HepG2 (cell line): ENCODE results near the gene EDN2. TPM values are rescaled to one million over a fixed set of nuclear protein-coding genes. Genes with fewer than 3 reads are reported as not detected.

Source experiments
- ATAC-seq: fragments of 200-7000 bp; cut with Tn5 transposase; 3 replicates; pipeline ENCODE4 v1.9.1; 2020; ENCODE audit warnings: mild to moderate bottlenecking, moderate library complexity
- BruUV-seq: library from RNA; stranded (reverse); fragments of 400-500 nt; replicated peaks from 2 replicates; lab custom pipeline; 2021; lab: Mats Ljungman, UMichigan
- CTCF ChIA-PET: fragments of 300-600 bp; formaldehyde crosslinking; extraction: SDS; loops from one replicate; lab custom pipeline; 2021; ENCODE audit warnings: low total read pairs, inconsistent platforms, low intra/inter-chr PET ratio; lab: Yijun Ruan, JAX
- POLR2A ChIA-PET: fragments of 350-600 bp; sonication (Branson Sonifier 250); formaldehyde crosslinking; loops from one replicate; lab custom pipeline; 2020; ENCODE audit warnings: antibody characterized with exemption, inconsistent platforms; lab: Yijun Ruan, JAX
- DNase-seq: peaks from one replicate; pipeline ENCODE4 v3.0.0-alpha.2; 2015; ENCODE audit warnings: low spot score
- FAIRE-seq: peaks from 3 replicates; lab custom pipeline; 2011; peaks lifted over from hg19 to GRCh38; lab: Jason Lieb, UNC
- H2AFZ ChIP-seq: one replicate; pipeline ENCODE4 v1.6.1; 2011; ENCODE audit warnings: low read length, inconsistent platforms
- H3K27ac ChIP-seq: fragments of 300-600 bp; 3 replicates; pipeline ENCODE4 v1.8.0; 2011; ENCODE audit warnings: mixed run types, mild to moderate bottlenecking, mixed read lengths, low read length, inconsistent platforms; ENCODE audit not compliant: insufficient read depth; ENCODE audit errors: extremely low read length
- H3K27me3 ChIP-seq, 2 experiments: fragments of 200-600 bp in 1 of 2; 2 replicates in 1 of 2; 3 replicates in 1 of 2; pipeline versions ENCODE4 v1.6.0 to v1.8.0; 2011; ENCODE audit warnings: low read length in 2 of 2, mild to moderate bottlenecking in 2 of 2, moderate library complexity in 2 of 2, inconsistent platforms in 1 of 2; ENCODE audit not compliant: insufficient read depth in 2 of 2, control insufficient read depth in 1 of 2
- H3K36me3 ChIP-seq, 2 experiments: fragments of 200-600 bp in 1 of 2; replicated peaks in 1 of 2; 2 replicates in 1 of 2; 3 replicates in 1 of 2; pipeline versions ENCODE4 v1.5.1 to v1.8.0; 2011; ENCODE audit warnings: low read length in 2 of 2, inconsistent platforms in 1 of 2; ENCODE audit not compliant: insufficient read depth in 2 of 2, control insufficient read depth in 1 of 2
- H3K4me1 ChIP-seq: 2 replicates; pipeline ENCODE4 v1.5.1; 2012; ENCODE audit warnings: low read length, inconsistent platforms; ENCODE audit not compliant: insufficient read depth
- H3K4me2 ChIP-seq: 2 replicates; pipeline ENCODE4 v1.6.0; 2011; ENCODE audit warnings: low read depth, low read length, inconsistent platforms
- H3K4me3 ChIP-seq, 3 experiments: fragments of 200-600 bp in 1 of 3; sonication (generic), shearing (Covaris generic) in 1 of 3; replicated peaks in 1 of 3; 2 replicates each; pipeline ENCODE4 v1.5.1; 2011 to 2016; ENCODE audit warnings: low read length in 3 of 3, inconsistent platforms in 2 of 3, low read depth in 2 of 3, mild to moderate bottlenecking in 2 of 3, control low read depth in 1 of 3, mixed read lengths in 1 of 3; ENCODE audit not compliant: insufficient read depth in 1 of 3
- H3K79me2 ChIP-seq: one replicate; pipeline ENCODE4 v1.6.1; 2011; ENCODE audit warnings: low read length, inconsistent platforms; ENCODE audit not compliant: insufficient read depth
- H3K9ac ChIP-seq: 2 replicates; pipeline ENCODE4 v1.6.0; 2011; ENCODE audit warnings: mild to moderate bottlenecking, low read depth, low read length, inconsistent platforms; ENCODE audit not compliant: insufficient read depth
- H3K9me3 ChIP-seq: 2 replicates; pipeline ENCODE4 v1.5.1; 2012; ENCODE audit warnings: mild to moderate bottlenecking, low read length
- H4K20me1 ChIP-seq: 2 replicates; pipeline ENCODE4 v1.6.0; 2011; ENCODE audit warnings: inconsistent platforms, mild to moderate bottlenecking, low read length, moderate library complexity; ENCODE audit not compliant: insufficient read depth
- DMAP1 ChIP-seq: IDR thresholded peaks from 2 replicates; pipeline ENCODE4 v1.6.1; 2016
- EHMT2 ChIP-seq: fragments of 200-600 bp; sonication (generic); IDR thresholded peaks from 2 replicates; pipeline ENCODE4 v1.7.0; 2017; ENCODE audit warnings: antibody characterized with exemption, low read depth, low read length, borderline replicate concordance
- GLI4 ChIP-seq: sonication (generic); formaldehyde crosslinking; IDR thresholded peaks from 2 replicates; pipeline ENCODE4 v1.5.1; 2020; ENCODE audit warnings: missing genetic modification reagents, mild to moderate bottlenecking, moderate library complexity, borderline replicate concordance
- MTA1 ChIP-seq: sonication (generic); formaldehyde crosslinking; IDR thresholded peaks from 2 replicates; pipeline ENCODE4 v1.4.0; 2020; ENCODE audit warnings: missing genetic modification reagents, mild to moderate bottlenecking, borderline replicate concordance
- POLR2AphosphoS5 ChIP-seq: IDR thresholded peaks from 2 replicates; pipeline ENCODE4 v1.6.1; 2012; ENCODE audit warnings: low read depth, low read length
- SETDB1 ChIP-seq: sonication (generic); formaldehyde crosslinking; IDR thresholded peaks from 2 replicates; pipeline ENCODE4 v1.5.1; 2020; ENCODE audit warnings: missing genetic modification reagents, mild to moderate bottlenecking, borderline replicate concordance
- SP140L ChIP-seq: sonication (generic); formaldehyde crosslinking; IDR thresholded peaks from 2 replicates; pipeline ENCODE4 v1.4.0; 2020; ENCODE audit warnings: missing genetic modification reagents, borderline replicate concordance
- ZIK1 ChIP-seq: sonication (generic); formaldehyde crosslinking; IDR thresholded peaks from 2 replicates; pipeline ENCODE4 v1.5.0; 2020; ENCODE audit warnings: mild to moderate bottlenecking, low read depth, missing genetic modification reagents, borderline replicate concordance
- ZNF230 ChIP-seq: sonication (generic); formaldehyde crosslinking; IDR thresholded peaks from 2 replicates; pipeline ENCODE4 v1.4.0; 2020; ENCODE audit warnings: mild to moderate bottlenecking, missing genetic modification reagents
- ZNF296 ChIP-seq: sonication (generic); formaldehyde crosslinking; conservative IDR thresholded peaks from 2 replicates; pipeline ENCODE4 v1.5.0; 2020; ENCODE audit warnings: mild to moderate bottlenecking, missing genetic modification reagents
- ZNF644 ChIP-seq: IDR thresholded peaks from 2 replicates; pipeline ENCODE4 v1.6.1; 2016; ENCODE audit warnings: low read depth
- WGBS: methylation state at CpG from one replicate; pipeline ENCODE4 v1.1.6; 2017; ENCODE audit warnings: low lambda C conversion rate; 5-methylcytosine and 5-hydroxymethylcytosine counted together
- in situ Hi-C: cut with HindIII; loops from 2 replicates; pipeline ENCODE4 v1.10.0; 2017; ENCODE audit warnings: low pct_unique_long_range_greater_than_20kb; ENCODE audit not compliant: extremely low pct_ligation_motif_present
- intact Hi-C: fragments of 100-400 bp; cut with micrococcal nuclease; formaldehyde crosslinking; loops from one replicate; pipeline ENCODE4 v1.10.0; 2022; ENCODE audit not compliant: unreplicated experiment
- polyA plus RNA-seq, 8 experiments: library from polyadenylated mRNA; depleted of rRNA in 3 of 8; stranded (reverse) in 7 of 8; unstranded in 1 of 8; fragments of >200 nt; fragmentation: Illumina TruSeq in 4 of 8; extraction: Trizol in 4 of 8; gene quantifications; 2 replicates each; pipeline versions ENCODE4 v1.2.1 to v1.2.3, GENCODE V29; 2011 to 2016; ENCODE audit warnings: low read depth in 4 of 8, missing spikeins in 1 of 8, mixed read lengths in 1 of 8; ENCODE audit not compliant: insufficient read depth in 1 of 8
- total RNA-seq, 5 experiments: library from RNA; depleted of rRNA; stranded (reverse); fragments of >200 nt; fragmentation: Illumina TruSeq; extraction: Trizol; gene quantifications; 2 replicates each; pipeline ENCODE4 v1.2.3, GENCODE V29; 2016; ENCODE audit warnings: low read depth in 1 of 5
- TF ChIP-seq, protein P1 (sequence below): sonication (generic); IDR thresholded peaks from 2 replicates; pipeline ENCODE4 v1.6.1; 2016; ENCODE audit warnings: low read depth, borderline replicate concordance
- TF ChIP-seq, protein P2 (sequence below): sonication (generic); formaldehyde crosslinking; IDR thresholded peaks from 2 replicates; pipeline ENCODE4 v1.4.0; 2020; ENCODE audit warnings: mild to moderate bottlenecking, low read depth, missing genetic modification reagents
- TF ChIP-seq, protein P3 (sequence below): IDR thresholded peaks from 2 replicates; pipeline ENCODE4 v1.6.1; 2016
- TF ChIP-seq, protein P4 (sequence below): sonication (generic); formaldehyde crosslinking; IDR thresholded peaks from 2 replicates; pipeline ENCODE4 v1.4.0; 2020; ENCODE audit warnings: missing genetic modification reagents
- TF ChIP-seq, protein P5 (sequence below): sonication (generic); formaldehyde crosslinking; IDR thresholded peaks from 2 replicates; pipeline ENCODE4 v1.5.0; 2020; ENCODE audit warnings: mild to moderate bottlenecking, missing genetic modification reagents, moderate library complexity

The EDN2 gene
- total and polyA plus RNA-seq, 2 of the 13 experiments (the other 11 are each of a cell fraction or from before 2014, with no cell fraction given) = not detected

DNA sequence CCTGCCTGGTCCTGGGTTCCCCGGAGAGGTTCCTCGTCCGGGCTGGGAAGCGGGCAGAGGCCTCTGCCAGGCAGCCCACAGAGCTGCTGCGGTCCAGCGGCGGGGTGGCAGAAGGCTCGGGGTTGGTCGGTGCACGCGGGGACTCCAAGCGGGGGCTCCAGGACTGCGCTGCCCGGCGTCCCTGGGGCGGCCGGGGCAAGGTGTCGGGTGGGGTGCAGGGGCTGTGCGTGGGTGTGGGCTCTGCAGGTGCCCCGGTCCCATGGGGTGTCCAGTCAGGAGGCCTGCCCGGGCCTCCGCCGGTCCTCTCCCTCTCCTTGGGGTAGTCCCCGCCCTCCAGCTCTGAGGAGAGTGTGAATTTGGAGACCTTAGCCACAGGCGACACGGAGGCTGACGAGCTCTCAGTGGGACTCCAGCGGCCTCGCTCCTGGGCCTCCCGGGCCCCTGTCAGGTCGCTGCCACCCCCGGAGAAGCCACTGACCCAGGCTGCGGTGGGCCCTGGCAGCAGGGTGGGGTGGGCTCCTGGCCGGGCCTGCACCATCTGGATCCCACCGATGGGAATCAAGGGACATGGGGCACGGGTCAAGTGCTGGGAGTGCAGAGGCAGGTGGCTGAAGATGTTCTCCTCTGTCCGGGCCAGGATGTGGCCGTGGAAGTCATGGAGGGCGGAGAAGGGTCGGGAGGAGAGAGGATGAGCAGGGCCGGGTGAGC lies 26.2 kb upstream of the EDN2 start:
- no peak overlapping the region for H3K9ac ChIP-seq
- no peak overlapping the region for H2AFZ ChIP-seq
- H3K4me1 ChIP-seq = 0 out of 2 replicates have a peak, but pooled peaks cover 2% of the 10 kb centered on the region
- no TSS peak for BruUV-seq
- no peak overlapping the region for H3K27ac ChIP-seq
- DNase-seq = no peak
- H3K4me3 ChIP-seq = no peak overlapping the region
- 63% methylated on average over 14 of the region's 41 CpGs for WGBS
- no peaks in the 10 kb centered on the region for H4K20me1 ChIP-seq
- in situ Hi-C loops (no loop called here), intact Hi-C loops (no loop called here)
- peaks cover 1 to 23% of the 10 kb centered on the region in 2 experiments; a peak in 3 of 5 replicates for H3K27me3 ChIP-seq
- FAIRE-seq = no peak
- no peaks in the 10 kb centered on the region for H3K79me2 ChIP-seq
- ChIA-PET POLR2A (no interaction called here), CTCF (no interaction called here)
- no peaks in the 10 kb centered on the region for H3K36me3 ChIP-seq
- no peaks in the 10 kb centered on the region for H3K9me3 ChIP-seq
- TF ChIP-seq ZNF230 (CRISPR knock-in tag) (no peak), MTA1 (CRISPR knock-in tag) (no peak), GLI4 (no peak), ZNF296 (CRISPR knock-in tag) (no peak), SP140L (no peak), DMAP1 (CRISPR knock-in tag) (no peak), ZIK1 (CRISPR knock-in tag) (no peak), ZNF644 (CRISPR knock-in tag) (no peak), EHMT2 (no peak), POLR2AphosphoS5 (no peak), SETDB1 (CRISPR knock-in tag) (no peak)
- TF ChIP-seq, protein P1, sequence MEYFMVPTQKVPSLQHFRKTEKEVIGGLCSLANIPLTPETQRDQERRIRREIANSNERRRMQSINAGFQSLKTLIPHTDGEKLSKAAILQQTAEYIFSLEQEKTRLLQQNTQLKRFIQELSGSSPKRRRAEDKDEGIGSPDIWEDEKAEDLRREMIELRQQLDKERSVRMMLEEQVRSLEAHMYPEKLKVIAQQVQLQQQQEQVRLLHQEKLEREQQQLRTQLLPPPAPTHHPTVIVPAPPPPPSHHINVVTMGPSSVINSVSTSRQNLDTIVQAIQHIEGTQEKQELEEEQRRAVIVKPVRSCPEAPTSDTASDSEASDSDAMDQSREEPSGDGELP = no peak
- TF ChIP-seq, protein P2, sequence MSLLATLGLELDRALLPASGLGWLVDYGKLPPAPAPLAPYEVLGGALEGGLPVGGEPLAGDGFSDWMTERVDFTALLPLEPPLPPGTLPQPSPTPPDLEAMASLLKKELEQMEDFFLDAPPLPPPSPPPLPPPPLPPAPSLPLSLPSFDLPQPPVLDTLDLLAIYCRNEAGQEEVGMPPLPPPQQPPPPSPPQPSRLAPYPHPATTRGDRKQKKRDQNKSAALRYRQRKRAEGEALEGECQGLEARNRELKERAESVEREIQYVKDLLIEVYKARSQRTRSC (CRISPR knock-in tag) = no peak
- TF ChIP-seq, protein P3, sequence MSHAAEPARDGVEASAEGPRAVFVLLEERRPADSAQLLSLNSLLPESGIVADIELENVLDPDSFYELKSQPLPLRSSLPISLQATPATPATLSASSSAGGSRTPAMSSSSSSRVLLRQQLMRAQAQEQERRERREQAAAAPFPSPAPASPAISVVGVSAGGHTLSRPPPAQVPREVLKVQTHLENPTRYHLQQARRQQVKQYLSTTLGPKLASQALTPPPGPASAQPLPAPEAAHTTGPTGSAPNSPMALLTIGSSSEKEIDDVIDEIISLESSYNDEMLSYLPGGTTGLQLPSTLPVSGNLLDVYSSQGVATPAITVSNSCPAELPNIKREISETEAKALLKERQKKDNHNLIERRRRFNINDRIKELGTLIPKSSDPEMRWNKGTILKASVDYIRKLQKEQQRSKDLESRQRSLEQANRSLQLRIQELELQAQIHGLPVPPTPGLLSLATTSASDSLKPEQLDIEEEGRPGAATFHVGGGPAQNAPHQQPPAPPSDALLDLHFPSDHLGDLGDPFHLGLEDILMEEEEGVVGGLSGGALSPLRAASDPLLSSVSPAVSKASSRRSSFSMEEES (CRISPR knock-in tag) = no peak
- TF ChIP-seq, protein P4, sequence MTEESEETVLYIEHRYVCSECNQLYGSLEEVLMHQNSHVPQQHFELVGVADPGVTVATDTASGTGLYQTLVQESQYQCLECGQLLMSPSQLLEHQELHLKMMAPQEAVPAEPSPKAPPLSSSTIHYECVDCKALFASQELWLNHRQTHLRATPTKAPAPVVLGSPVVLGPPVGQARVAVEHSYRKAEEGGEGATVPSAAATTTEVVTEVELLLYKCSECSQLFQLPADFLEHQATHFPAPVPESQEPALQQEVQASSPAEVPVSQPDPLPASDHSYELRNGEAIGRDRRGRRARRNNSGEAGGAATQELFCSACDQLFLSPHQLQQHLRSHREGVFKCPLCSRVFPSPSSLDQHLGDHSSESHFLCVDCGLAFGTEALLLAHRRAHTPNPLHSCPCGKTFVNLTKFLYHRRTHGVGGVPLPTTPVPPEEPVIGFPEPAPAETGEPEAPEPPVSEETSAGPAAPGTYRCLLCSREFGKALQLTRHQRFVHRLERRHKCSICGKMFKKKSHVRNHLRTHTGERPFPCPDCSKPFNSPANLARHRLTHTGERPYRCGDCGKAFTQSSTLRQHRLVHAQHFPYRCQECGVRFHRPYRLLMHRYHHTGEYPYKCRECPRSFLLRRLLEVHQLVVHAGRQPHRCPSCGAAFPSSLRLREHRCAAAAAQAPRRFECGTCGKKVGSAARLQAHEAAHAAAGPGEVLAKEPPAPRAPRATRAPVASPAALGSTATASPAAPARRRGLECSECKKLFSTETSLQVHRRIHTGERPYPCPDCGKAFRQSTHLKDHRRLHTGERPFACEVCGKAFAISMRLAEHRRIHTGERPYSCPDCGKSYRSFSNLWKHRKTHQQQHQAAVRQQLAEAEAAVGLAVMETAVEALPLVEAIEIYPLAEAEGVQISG (CRISPR knock-in tag) = no peak
- TF ChIP-seq, protein P5, sequence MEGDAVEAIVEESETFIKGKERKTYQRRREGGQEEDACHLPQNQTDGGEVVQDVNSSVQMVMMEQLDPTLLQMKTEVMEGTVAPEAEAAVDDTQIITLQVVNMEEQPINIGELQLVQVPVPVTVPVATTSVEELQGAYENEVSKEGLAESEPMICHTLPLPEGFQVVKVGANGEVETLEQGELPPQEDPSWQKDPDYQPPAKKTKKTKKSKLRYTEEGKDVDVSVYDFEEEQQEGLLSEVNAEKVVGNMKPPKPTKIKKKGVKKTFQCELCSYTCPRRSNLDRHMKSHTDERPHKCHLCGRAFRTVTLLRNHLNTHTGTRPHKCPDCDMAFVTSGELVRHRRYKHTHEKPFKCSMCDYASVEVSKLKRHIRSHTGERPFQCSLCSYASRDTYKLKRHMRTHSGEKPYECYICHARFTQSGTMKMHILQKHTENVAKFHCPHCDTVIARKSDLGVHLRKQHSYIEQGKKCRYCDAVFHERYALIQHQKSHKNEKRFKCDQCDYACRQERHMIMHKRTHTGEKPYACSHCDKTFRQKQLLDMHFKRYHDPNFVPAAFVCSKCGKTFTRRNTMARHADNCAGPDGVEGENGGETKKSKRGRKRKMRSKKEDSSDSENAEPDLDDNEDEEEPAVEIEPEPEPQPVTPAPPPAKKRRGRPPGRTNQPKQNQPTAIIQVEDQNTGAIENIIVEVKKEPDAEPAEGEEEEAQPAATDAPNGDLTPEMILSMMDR (CRISPR knock-in tag) = no peak
- no peak for ATAC-seq
- no peak overlapping the region for H3K4me2 ChIP-seq
